Neuronal stem cell (in vitro differentiated cells): ENCODE data around the gene VPS13D.

Experiments
- DNase-seq: peaks from one replicate; pipeline ENCODE4 v3.0.0-alpha.2; 2013; ENCODE audit warnings: low spot score
- H2AFZ ChIP-seq: one replicate; pipeline ENCODE4 v1.6.1; 2013; ENCODE audit warnings: mild to moderate bottlenecking, low read length, inconsistent platforms
- H2AK5ac ChIP-seq: 2 replicates; pipeline ENCODE4 v1.6.1; 2013; ENCODE audit warnings: low read depth, mild to moderate bottlenecking, inconsistent platforms, low read length, moderate library complexity, mixed read lengths
- H2BK120ac ChIP-seq: 2 replicates; pipeline ENCODE4 v1.6.1; 2013; ENCODE audit warnings: low read depth, mild to moderate bottlenecking, inconsistent platforms, low read length, moderate library complexity, mixed read lengths
- H2BK12ac ChIP-seq: one replicate; pipeline ENCODE4 v1.6.1; 2013; ENCODE audit warnings: low read length, inconsistent platforms
- H2BK15ac ChIP-seq: 2 replicates; pipeline ENCODE4 v1.6.1; 2013; ENCODE audit warnings: mild to moderate bottlenecking, low read length, inconsistent platforms, mixed read lengths
- H2BK5ac ChIP-seq: one replicate; pipeline ENCODE4 v1.6.1; 2013; ENCODE audit warnings: inconsistent platforms, mild to moderate bottlenecking, low read length, moderate library complexity
- H3K14ac ChIP-seq: one replicate; pipeline ENCODE4 v1.6.1; 2013; ENCODE audit warnings: low read length, inconsistent platforms
- H3K18ac ChIP-seq: 2 replicates; pipeline ENCODE4 v1.6.1; 2013; ENCODE audit warnings: low read length, inconsistent platforms
- H3K23ac ChIP-seq: 2 replicates; pipeline ENCODE4 v1.6.1; 2013; ENCODE audit warnings: low read depth, mild to moderate bottlenecking, mixed read lengths, low read length, inconsistent platforms; ENCODE audit not compliant: poor library complexity
- H3K27ac ChIP-seq: replicated peaks from 3 replicates; pipeline ENCODE4 v1.5.1; 2013; ENCODE audit warnings: low read length, inconsistent platforms
- H3K27me3 ChIP-seq, 3 experiments: 2 replicates each; pipeline ENCODE4 v1.6.1; 2013; ENCODE audit warnings: low read length in 3 of 3, mild to moderate bottlenecking in 2 of 3, inconsistent platforms in 1 of 3, low read depth in 1 of 3, mixed read lengths in 1 of 3, moderate library complexity in 1 of 3; ENCODE audit not compliant: control insufficient read depth in 3 of 3, insufficient read depth in 3 of 3
- H3K36me3 ChIP-seq, 2 donors: replicated peaks in 1 of 2; 2 replicates each; pipeline ENCODE4 v1.6.1; 2013; ENCODE audit warnings: low read length in 2 of 2; ENCODE audit not compliant: control insufficient read depth in 2 of 2, insufficient read depth in 2 of 2
- H3K4ac ChIP-seq: 2 replicates; pipeline ENCODE4 v1.6.1; 2013; ENCODE audit warnings: inconsistent platforms, mild to moderate bottlenecking, low read length, moderate library complexity
- H3K4me1 ChIP-seq, 2 donors: 1 replicate in 1 of 2; 2 replicates in 1 of 2; pipeline ENCODE4 v1.6.1; 2013; ENCODE audit warnings: low read length in 2 of 2, low read depth in 1 of 2; ENCODE audit not compliant: control insufficient read depth in 2 of 2, insufficient read depth in 1 of 2
- H3K4me2 ChIP-seq: one replicate; pipeline ENCODE4 v1.6.1; 2013; ENCODE audit warnings: mild to moderate bottlenecking, low read length, inconsistent platforms; ENCODE audit not compliant: insufficient read depth, poor library complexity, severe bottlenecking
- H3K4me3 ChIP-seq, 2 donors: 2 replicates each; pipeline ENCODE4 v1.5.1; 2013; ENCODE audit warnings: low read length in 2 of 2, mild to moderate bottlenecking in 2 of 2, inconsistent platforms in 1 of 2, moderate library complexity in 1 of 2
- H3K79me1 ChIP-seq: one replicate; pipeline ENCODE4 v1.6.1; 2013; ENCODE audit warnings: low read depth, mild to moderate bottlenecking, inconsistent platforms, low read length, moderate library complexity
- H3K9ac ChIP-seq: one replicate; pipeline ENCODE4 v1.6.1; 2013; ENCODE audit warnings: mild to moderate bottlenecking, low read depth, low read length, inconsistent platforms; ENCODE audit not compliant: poor library complexity
- H3K9me3 ChIP-seq, 2 donors: replicated peaks in 1 of 2; 2 replicates each; pipeline versions ENCODE3 to v1.6.1; 2013; ENCODE audit warnings: low read length in 2 of 2, mild to moderate bottlenecking in 2 of 2, inconsistent platforms in 1 of 2, low read depth in 1 of 2, mixed read lengths in 1 of 2, moderate library complexity in 1 of 2; ENCODE audit not compliant: control insufficient read depth in 2 of 2, insufficient read depth in 1 of 2
- H4K8ac ChIP-seq: one replicate; pipeline ENCODE4 v1.6.1; 2013; ENCODE audit warnings: low read depth, mild to moderate bottlenecking, inconsistent platforms, low read length, moderate library complexity
- H4K91ac ChIP-seq: one replicate; pipeline ENCODE4 v1.6.1; 2013; ENCODE audit warnings: low read length, low read depth, mild to moderate bottlenecking, inconsistent platforms; ENCODE audit not compliant: poor library complexity
- WGBS, 2 donors: extraction: QIAGEN DNeasy Blood & Tissue Kit; methylation state at CpG; one replicate each; pipeline ENCODE4 v1.1.7; 2013; ENCODE audit warnings: missing lambda C conversion rate in 2 of 2, mixed read lengths in 1 of 2; ENCODE audit not compliant: insufficient read length in 2 of 2, insufficient replicate concordance in 1 of 2; ENCODE audit errors: extremely low coverage in 2 of 2; 5-methylcytosine and 5-hydroxymethylcytosine counted together

VPS13D gene

DNA sequence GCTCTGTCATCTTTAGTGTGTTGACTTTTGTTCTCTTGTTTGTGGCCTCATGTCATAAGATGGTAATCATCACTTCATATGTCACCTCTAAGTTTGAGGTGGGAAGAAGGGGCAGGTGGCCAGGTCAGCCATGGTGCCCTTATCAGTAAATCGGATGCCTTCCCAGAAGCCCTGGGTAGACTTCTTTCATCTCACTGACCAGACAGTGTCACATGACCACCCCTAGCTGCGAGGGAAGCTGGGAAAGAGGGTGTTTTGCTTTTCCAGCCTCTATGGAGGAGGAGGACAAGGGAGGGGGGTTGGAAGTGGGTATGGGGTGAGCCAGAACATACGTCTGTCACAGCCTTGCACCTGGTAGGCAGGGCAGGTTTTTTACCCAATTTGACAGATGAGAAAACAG is 34.4 kb upstream of the VPS13D start:
- Histone ChIP-seq H2AFZ (peak overlapping the region; percentile 51), H2BK12ac (no peak overlapping the region), H3K14ac (no peak overlapping the region), H3K36me3 (no peaks in the 10 kb centered on the region), H3K23ac (no peak overlapping the region), H3K27ac (no peak overlapping the region), H4K91ac (no peak overlapping the region), H2BK15ac (no peak overlapping the region), H3K79me1 (no peaks in the 10 kb centered on the region), H3K9ac (no peak overlapping the region), H3K27me3 (peaks cover 0 to 2% (median 0%) of the 10 kb centered on the region in 3 experiments), H2BK5ac (no peak overlapping the region), H3K4me2 (no peak overlapping the region), H3K9me3 (no peaks in the 10 kb centered on the region), H3K4ac (no peak overlapping the region), H4K8ac (no peak overlapping the region), H2BK120ac (no peak overlapping the region), H3K18ac (no peak overlapping the region), H2AK5ac (no peak overlapping the region), H3K4me3 (no peak overlapping the region), H3K4me1 (peaks cover 10 to 19% of the 10 kb centered on the region in 2 donors)
- no CpG with 5 or more reads among the region's 3 CpGs for WGBS, 2 donors
- no peak for DNase-seq

DNA sequence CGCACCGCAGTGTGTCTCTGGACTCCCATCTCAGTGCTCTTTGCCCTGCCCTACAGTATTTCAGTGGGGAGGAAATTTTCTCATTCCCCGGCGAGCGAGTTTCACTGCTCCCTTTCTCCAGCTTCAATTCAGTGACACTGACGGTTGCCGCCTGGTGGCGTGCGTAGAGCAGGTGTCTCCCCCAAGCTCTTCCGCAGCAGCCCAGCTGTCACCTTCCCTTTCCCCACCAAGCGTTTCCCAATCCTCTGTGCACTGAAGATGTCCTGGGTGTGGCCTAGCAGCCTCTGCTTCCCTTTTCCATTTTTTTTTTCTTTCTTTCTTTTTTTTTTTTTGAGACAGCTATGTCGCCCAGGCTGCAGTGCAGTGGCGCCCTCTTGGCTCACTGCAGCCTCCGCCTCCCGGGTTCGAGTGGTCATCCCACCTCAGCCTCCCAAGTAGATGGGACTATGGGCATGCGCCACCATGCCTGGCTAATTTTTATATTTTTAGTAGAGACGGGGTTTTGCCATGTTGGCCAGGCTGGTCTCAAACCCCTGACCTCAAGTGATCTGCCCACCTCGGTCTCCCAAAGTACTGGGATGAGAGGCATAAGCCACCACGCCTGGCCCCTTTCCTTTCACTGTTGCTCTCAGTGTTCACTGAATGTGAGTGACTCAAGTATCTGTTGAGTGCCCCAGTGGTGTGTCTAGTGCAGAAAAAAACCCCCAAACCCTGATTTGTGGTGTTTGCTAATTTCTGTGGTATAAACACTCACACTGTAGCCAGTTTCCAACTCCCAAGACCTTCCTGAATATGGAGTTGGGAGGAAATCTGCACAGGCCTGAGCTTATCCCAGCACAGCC is 33.0 kb upstream of the VPS13D start:
- WGBS, 2 donors: no CpG with 5 or more reads among the region's 20 CpGs
- no peak for DNase-seq

GRCh38 chr1:12197483-12197880 is 32.3 kb upstream of the VPS13D start:
- Histone ChIP-seq H3K4ac (no peak overlapping the region), H4K8ac (no peak overlapping the region), H3K14ac (no peak overlapping the region), H3K4me2 (no peak overlapping the region), H2AK5ac (no peak overlapping the region), H3K4me3 (no peak overlapping the region), H3K36me3 (no peaks in the 10 kb centered on the region), H2AFZ (no peak overlapping the region), H3K9me3 (no peaks in the 10 kb centered on the region), H3K27ac (no peak overlapping the region), H4K91ac (no peak overlapping the region), H3K9ac (no peak overlapping the region), H3K18ac (no peak overlapping the region), H2BK120ac (no peak overlapping the region), H2BK5ac (no peak overlapping the region), H2BK12ac (no peak overlapping the region), H3K4me1 (peaks cover 10 to 20% of the 10 kb centered on the region in 2 donors), H3K27me3 (no peaks in the 10 kb centered on the region), H3K79me1 (no peaks in the 10 kb centered on the region), H2BK15ac (no peak overlapping the region), H3K23ac (no peak overlapping the region)
- DNase-seq: no peak
- no CpG with 5 or more reads among the region's 7 CpGs for WGBS, 2 donors

More for the DNA sequence above, 33.0 kb upstream of the VPS13D start:
- Histone ChIP-seq H4K8ac (no peak overlapping the region), H3K4me3 (no peak overlapping the region), H2AFZ (no peak overlapping the region), H2BK5ac (no peak overlapping the region), H2AK5ac (no peak overlapping the region), H3K79me1 (no peaks in the 10 kb centered on the region), H3K4me1 (peaks cover 10 to 20% of the 10 kb centered on the region in 2 donors), H3K23ac (no peak overlapping the region), H3K27ac (no peak overlapping the region), H4K91ac (no peak overlapping the region), H2BK12ac (no peak overlapping the region), H3K4me2 (no peak overlapping the region), H2BK15ac (no peak overlapping the region), H3K9me3 (no peaks in the 10 kb centered on the region), H3K4ac (no peak overlapping the region), H3K9ac (no peak overlapping the region), H3K36me3 (no peaks in the 10 kb centered on the region), H3K27me3 (no peaks in the 10 kb centered on the region), H3K18ac (peak overlapping the region; percentile 44), H2BK120ac (no peak overlapping the region), H3K14ac (no peak overlapping the region)

- no CpG with 5 or more reads among the region's 7 CpGs for WGBS, 2 donors
Measured at GRCh38 chr1:12200208-12200607, 29.6 kb upstream of the VPS13D start.

More at GRCh38 chr1:12200208-12200607, 29.6 kb upstream of the VPS13D start:
- Histone ChIP-seq H3K4me1 (peaks cover 13 to 22% of the 10 kb centered on the region in 2 donors), H2BK12ac (no peak overlapping the region), H3K9me3 (no peaks in the 10 kb centered on the region), H4K91ac (no peak overlapping the region), H3K23ac (no peak overlapping the region), H3K36me3 (no peaks in the 10 kb centered on the region), H2BK5ac (no peak overlapping the region), H3K4me3 (no peak overlapping the region), H3K27me3 (no peaks in the 10 kb centered on the region), H3K18ac (no peak overlapping the region), H3K9ac (no peak overlapping the region), H3K79me1 (no peaks in the 10 kb centered on the region), H2AFZ (no peak overlapping the region), H3K27ac (no peak overlapping the region), H2BK120ac (no peak overlapping the region), H3K4me2 (no peak overlapping the region), H3K14ac (no peak overlapping the region), H3K4ac (no peak overlapping the region), H4K8ac (no peak overlapping the region), H2AK5ac (no peak overlapping the region), H2BK15ac (no peak overlapping the region)
- no peak for DNase-seq
